GM19193 (cell line): ENCODE results near the gene CARHSP1.
A peak's percentile ranks its signal among the peaks of the same experiment; 100 is the strongest.

Experiments
- POLR2A ChIP-seq: IDR thresholded peaks from 4 replicates; pipeline ENCODE4 v1.6.1; 2011; ENCODE audit not compliant: insufficient read depth, insufficient read length; ENCODE audit errors: extremely low read depth

CARHSP1 gene

GRCh38 chr16:8868416-8869211, at the start of gene CARHSP1:
Gene CARHSP1 (minus strand): TSS chr16:8869006. CDS start chr16:8859328, 9,678 bp downstream.
- TF ChIP-seq POLR2A, result peak; percentile 78

GRCh38 chr16:8916541-8917225, 47.9 kb upstream of the CARHSP1 start:
- TF ChIP-seq POLR2A, result no peak

GRCh38 chr16:8915722-8916301, 47.0 kb upstream of the CARHSP1 start:
- TF ChIP-seq POLR2A, result no peak

- TF ChIP-seq POLR2A, result no peak
Measured at GRCh38 chr16:8914098-8914497, 45.3 kb upstream of the CARHSP1 start.

- no peak for TF ChIP-seq POLR2A
Measured at GRCh38 chr16:8912793-8913192, 44.0 kb upstream of the CARHSP1 start.

GRCh38 chr16:8910811-8911210, 42.0 kb upstream of the CARHSP1 start:
- no peak for TF ChIP-seq POLR2A

- TF ChIP-seq POLR2A, result no peak
Measured at GRCh38 chr16:8908810-8909468, 40.1 kb upstream of the CARHSP1 start.

GRCh38 chr16:8907096-8907495, 38.3 kb upstream of the CARHSP1 start:
- TF ChIP-seq POLR2A, result no peak

GRCh38 chr16:8905795-8906591, 37.2 kb upstream of the CARHSP1 start:
- no peak for TF ChIP-seq POLR2A

- TF ChIP-seq POLR2A, result no peak
Measured at GRCh38 chr16:8905168-8905762, 36.5 kb upstream of the CARHSP1 start.

GRCh38 chr16:8904018-8904430, 35.2 kb upstream of the CARHSP1 start:
- TF ChIP-seq POLR2A, result no peak

- TF ChIP-seq POLR2A, result no peak
Measured at GRCh38 chr16:8903004-8903403, 34.2 kb upstream of the CARHSP1 start.

- TF ChIP-seq POLR2A, result no peak
Measured at GRCh38 chr16:8901320-8901861, 32.6 kb upstream of the CARHSP1 start.

GRCh38 chr16:8900343-8900742, 31.5 kb upstream of the CARHSP1 start:
- TF ChIP-seq POLR2A, result no peak

GRCh38 chr16:8899709-8900317, 31.0 kb upstream of the CARHSP1 start:
- TF ChIP-seq POLR2A, result no peak
